Stimulated activated CD8-positive, alpha-beta memory T cell treated with anti-CD3 and anti-CD28 coated beads, Interleukin-7, amount 100 ng/mL, for 48 hours (primary cell): ENCODE data around the gene PDIA5.

Source experiments
- DNase-seq, 2 donors: peaks; one replicate each; pipeline ENCODE4 v3.0.0-alpha.2; 2020; ENCODE audit warnings: low read depth in 1 of 2; ENCODE audit errors: extremely low read depth in 1 of 2

PDIA5 gene

GRCh38 chr3:123070510-123070909 is 3.7 kb downstream of the PDIA5 start:
- no peak for DNase-seq

- DNase-seq, result no peak
Observed at GRCh38 chr3:123071146-123071545, 4.3 kb downstream of the PDIA5 start.

GRCh38 chr3:123071581-123071980 is 4.8 kb downstream of the PDIA5 start:
- no peak for DNase-seq

- no peak for DNase-seq
Observed at GRCh38 chr3:123072152-123072551, 5.3 kb downstream of the PDIA5 start.

- DNase-seq, result no peak
Observed at GRCh38 chr3:123072564-123072963, 5.7 kb downstream of the PDIA5 start.

GRCh38 chr3:123075359-123075758 is 8.5 kb downstream of the PDIA5 start:
- no peak for DNase-seq

GRCh38 chr3:123076112-123076495 is 9.3 kb downstream of the PDIA5 start:
- DNase-seq, result no peak

GRCh38 chr3:123076496-123077418 is 9.9 kb downstream of the PDIA5 start:
- no peak for DNase-seq

- no peak for DNase-seq
Observed at GRCh38 chr3:123078101-123078500, 11.3 kb downstream of the PDIA5 start.

GRCh38 chr3:123080864-123081562 is 14.2 kb downstream of the PDIA5 start:
- no peak for DNase-seq

- DNase-seq, result no peak
Observed at GRCh38 chr3:123081718-123082369, 15.0 kb downstream of the PDIA5 start.

- no peak for DNase-seq
Observed at GRCh38 chr3:123082370-123083065, 15.7 kb downstream of the PDIA5 start.

- DNase-seq, result no peak
Observed at GRCh38 chr3:123083383-123084124, 16.7 kb downstream of the PDIA5 start.

GRCh38 chr3:123084192-123084591 is 17.4 kb downstream of the PDIA5 start:
- no peak for DNase-seq

GRCh38 chr3:123084738-123085237 is 18.0 kb downstream of the PDIA5 start:
- DNase-seq, result no peak

GRCh38 chr3:123085293-123085931 is 18.6 kb downstream of the PDIA5 start:
- no peak for DNase-seq

- DNase-seq, result no peak
Observed at GRCh38 chr3:123085932-123086627, 19.3 kb downstream of the PDIA5 start.

GRCh38 chr3:123088387-123088786 is 21.6 kb downstream of the PDIA5 start:
- DNase-seq, result no peak
